ENCODE results near the gene CPXM2.

Gene CPXM2

GRCh38 chr10:123904834-123905409 is 13.3 kb upstream of the CPXM2 start:
- no peak for DNase-seq

- DNase-seq = no peak
Measured at GRCh38 chr10:123903621-123904020, 12.0 kb upstream of the CPXM2 start.

- DNase-seq = no peak
Measured at GRCh38 chr10:123901621-123902020, 10.0 kb upstream of the CPXM2 start.

GRCh38 chr10:123897146-123897545 is 5.5 kb upstream of the CPXM2 start:
- DNase-seq = no peak

- DNase-seq = no peak
Measured at GRCh38 chr10:123896246-123896927, 4.8 kb upstream of the CPXM2 start.

- DNase-seq = no peak
Measured at GRCh38 chr10:123893651-123894050, 2.0 kb upstream of the CPXM2 start.

- DNase-seq = no peak
Measured at GRCh38 chr10:123890756-123891143, 857 bp downstream of the CPXM2 start.

GRCh38 chr10:123890226-123890625 is 1.4 kb downstream of the CPXM2 start:
- no peak for DNase-seq

GRCh38 chr10:123889821-123890220 is 1.8 kb downstream of the CPXM2 start:
- DNase-seq = no peak

GRCh38 chr10:123888751-123889150 is 2.9 kb downstream of the CPXM2 start:
- DNase-seq = no peak

- no peak for DNase-seq
Measured at GRCh38 chr10:123888256-123888655, 3.4 kb downstream of the CPXM2 start.

- DNase-seq = peak in 1 of 2 donors; percentile 16
Measured at GRCh38 chr10:123886292-123886691, 5.3 kb downstream of the CPXM2 start.

- no peak for DNase-seq
Measured at GRCh38 chr10:123885406-123886170, 6.0 kb downstream of the CPXM2 start.

GRCh38 chr10:123884907-123885381 is 6.7 kb downstream of the CPXM2 start:
- no peak for DNase-seq

GRCh38 chr10:123884351-123884906 is 7.2 kb downstream of the CPXM2 start:
- DNase-seq = no peak

- DNase-seq = no peak
Measured at GRCh38 chr10:123883673-123884320, 7.8 kb downstream of the CPXM2 start.

GRCh38 chr10:123882681-123883445 is 8.7 kb downstream of the CPXM2 start:
- no peak for DNase-seq

- DNase-seq = no peak
Measured at GRCh38 chr10:123882177-123882576, 9.4 kb downstream of the CPXM2 start.

GRCh38 chr10:123879606-123880257 is 11.9 kb downstream of the CPXM2 start:
- DNase-seq = peak in 1 of 2 donors; percentile 18

GRCh38 chr10:123878666-123879303 is 12.8 kb downstream of the CPXM2 start:
- DNase-seq = no peak

GRCh38 chr10:123870260-123870659 is 21.3 kb downstream of the CPXM2 start:
- DNase-seq = no peak
